GM19023 (cell line): ENCODE measurements around the gene DOCK6.

Source experiments
- ATAC-seq: cut with Tn5 transposase; IDR thresholded peaks from one replicate; pipeline ENCODE4 v1.9.1; 2021; ENCODE audit warnings: mild to moderate bottlenecking, moderate library complexity; ENCODE audit not compliant: unreplicated experiment

The DOCK6 gene

DNA sequence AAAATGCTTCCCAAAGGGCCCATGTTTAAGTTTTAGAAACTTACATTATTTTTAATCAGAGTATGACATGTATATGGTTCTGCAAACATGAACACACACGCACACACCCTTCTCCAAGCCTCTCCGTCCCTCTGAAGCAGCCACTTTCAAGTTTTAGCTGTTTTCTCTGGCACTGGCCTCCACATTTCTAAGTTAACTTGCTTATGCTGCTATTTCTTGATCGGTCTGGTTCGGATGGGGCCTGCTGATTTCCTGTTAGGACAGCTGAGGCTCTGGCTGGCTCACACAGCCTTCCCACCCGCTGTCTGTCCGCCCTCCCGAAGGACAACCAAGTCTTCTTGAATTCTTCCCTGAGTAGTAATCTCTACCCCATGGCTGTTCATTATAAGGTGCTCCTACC lies 111.1 kb downstream of the DOCK6 start:
- no peak for ATAC-seq
